NCI-H524 treated with DMSO at 0.1 percent for 48 hours (cell line): ENCODE measurements around the gene DENND1B.
"Not testable (repeated sequence)": the region's sequence is repeated elsewhere in the genome, so short reads cannot be mapped to it uniquely, and the experiment has no call there.

Source experiments
- DNase-seq: peaks from one replicate; lab custom pipeline; 2025; lab: John Stamatoyannopoulos, UW

Gene DENND1B

DNA sequence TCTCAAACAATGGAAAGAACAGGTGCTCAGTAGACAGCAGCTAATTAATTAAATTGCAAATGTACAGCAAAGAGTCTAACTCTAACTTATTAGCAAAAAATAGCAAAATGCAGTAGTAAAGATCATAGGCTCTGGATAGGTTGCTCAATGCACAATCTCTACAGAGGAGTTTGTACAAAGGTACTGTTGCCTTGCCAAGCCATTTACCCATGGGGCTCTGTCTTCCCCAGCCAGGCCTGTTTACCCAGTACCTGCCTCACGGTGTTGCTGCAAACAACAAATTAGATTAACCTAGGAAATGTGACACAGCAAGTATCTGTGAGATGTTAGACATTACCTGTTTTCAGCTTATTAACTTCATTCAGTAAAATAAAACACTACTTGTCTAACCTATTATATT is 222.0 kb downstream of the DENND1B start:
- no peak for DNase-seq

- no peak for DNase-seq
Observed at GRCh38 chr1:197546989-197547388, 228.3 kb downstream of the DENND1B start.

DNA sequence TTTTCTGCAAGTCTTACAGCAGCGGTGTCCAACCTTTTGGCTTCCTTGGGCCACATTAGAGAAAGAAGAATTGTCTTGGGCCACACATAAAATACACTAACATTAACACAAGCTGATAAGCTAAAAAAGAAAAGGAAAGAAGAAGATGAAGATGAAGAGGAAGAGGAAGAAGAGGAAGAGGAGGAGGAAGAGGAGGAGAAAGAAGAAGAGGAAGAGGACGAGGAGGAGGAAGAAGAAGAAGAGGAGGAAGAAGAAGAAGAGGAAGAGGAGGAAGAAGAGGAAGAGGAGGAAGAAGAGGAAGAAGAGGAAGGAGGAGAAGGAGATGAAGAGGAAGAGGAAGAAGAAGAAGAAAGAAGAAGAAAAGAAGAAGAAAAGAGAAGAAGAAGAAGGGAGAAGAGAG is 230.7 kb downstream of the DENND1B start:
- no peak for DNase-seq

- DNase-seq = no peak
Observed at GRCh38 chr1:197544130-197544529, 231.2 kb downstream of the DENND1B start.

GRCh38 chr1:197541411-197541810 is 233.9 kb downstream of the DENND1B start:
- DNase-seq = no peak

- no peak for DNase-seq
Observed at GRCh38 chr1:197526736-197527371, 248.4 kb downstream of the DENND1B start.

- no peak for DNase-seq
Observed at GRCh38 chr1:197521118-197521739, 254.1 kb downstream of the DENND1B start.

- DNase-seq = no peak
Observed at GRCh38 chr1:197519741-197520334, 255.4 kb downstream of the DENND1B start.

DNA sequence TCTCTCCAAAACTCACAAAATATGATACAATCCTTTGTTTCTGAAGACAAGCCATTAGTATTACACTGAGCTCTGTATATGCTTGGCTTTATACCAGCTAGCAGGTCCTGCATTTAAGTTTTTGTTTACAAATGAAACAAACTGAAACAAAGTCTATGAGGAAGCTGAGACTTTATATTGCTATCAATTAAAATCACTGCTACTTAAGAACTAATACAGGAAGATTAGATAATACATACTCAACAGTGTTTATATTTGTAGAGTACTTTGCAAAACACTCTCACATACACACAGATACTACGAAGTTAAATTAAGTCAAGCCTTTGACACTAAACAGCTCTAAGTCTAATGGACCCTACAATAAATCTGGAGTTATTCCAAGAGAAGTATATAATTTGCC is 259.9 kb downstream of the DENND1B start:
- no peak for DNase-seq

- no peak for DNase-seq
Observed at GRCh38 chr1:197510691-197511378, 264.4 kb downstream of the DENND1B start.

DNA sequence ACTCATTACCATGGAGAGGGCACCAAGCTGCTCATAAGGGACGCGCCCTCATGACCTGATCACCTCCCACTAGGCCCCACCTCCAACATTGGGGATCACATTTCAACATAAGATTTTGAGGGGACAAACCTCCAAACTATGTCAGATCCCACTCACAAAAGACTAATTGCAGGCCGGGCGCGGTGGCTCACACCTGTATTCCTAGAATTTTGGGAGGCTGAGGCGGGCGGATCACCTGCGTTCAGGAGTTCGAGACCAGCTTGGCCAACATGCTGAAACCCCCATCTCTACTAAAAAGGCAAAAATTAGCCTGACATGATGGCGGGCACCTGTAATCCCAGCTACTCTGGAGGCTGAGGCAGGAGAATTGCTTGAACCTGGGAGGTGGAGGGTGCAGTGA is 278.6 kb downstream of the DENND1B start:
- no peak for DNase-seq

- not testable (repeated sequence) for DNase-seq
Observed at GRCh38 chr1:197491505-197491904, 283.8 kb downstream of the DENND1B start.

GRCh38 chr1:197486946-197487345 is 288.3 kb downstream of the DENND1B start:
- DNase-seq = no peak

- DNase-seq = no peak
Observed at GRCh38 chr1:197485790-197486189, 289.5 kb downstream of the DENND1B start.

DNA sequence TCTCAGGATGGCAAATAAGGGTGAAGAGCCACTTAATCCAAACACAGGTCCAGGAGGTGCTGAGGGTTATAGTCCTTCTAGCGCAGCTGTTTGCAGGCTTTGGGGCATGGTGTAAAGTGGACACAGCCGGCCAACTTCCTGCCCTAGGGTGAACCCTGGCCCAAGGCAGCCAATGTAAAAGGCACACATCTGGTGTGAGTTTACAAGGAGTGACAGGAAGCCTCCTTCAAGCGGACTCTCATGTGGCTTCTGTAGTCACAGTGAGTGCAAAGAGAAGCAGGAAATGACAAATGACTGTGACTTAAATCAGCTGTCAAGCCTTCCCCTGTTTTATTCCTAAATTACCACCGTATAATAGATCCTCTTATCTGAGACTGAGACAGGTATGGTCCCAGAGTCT is 294.2 kb downstream of the DENND1B start:
- no peak for DNase-seq

DNA sequence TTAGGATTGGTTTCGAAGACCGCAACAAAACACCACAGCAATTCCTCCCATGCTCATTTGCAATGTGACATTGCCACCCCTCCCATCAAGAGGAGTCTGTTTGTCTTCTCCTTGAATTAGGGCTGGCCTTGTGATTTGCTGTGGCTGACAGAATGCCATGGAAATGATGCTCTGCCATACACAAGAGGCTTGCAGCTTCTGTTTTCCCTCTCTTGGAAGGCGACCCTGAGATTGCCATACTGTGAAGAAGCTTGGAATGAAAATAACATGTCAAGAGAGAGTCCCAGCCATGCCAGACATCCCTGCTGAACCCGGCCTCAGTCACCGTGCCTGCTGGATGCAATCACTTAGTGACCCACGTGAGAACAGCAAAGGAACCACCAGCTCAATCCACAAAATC is 294.8 kb downstream of the DENND1B start:
- no peak for DNase-seq

- no peak for DNase-seq
Observed at GRCh38 chr1:197472141-197472540, 303.1 kb downstream of the DENND1B start.

- peak; percentile 13 for DNase-seq
Observed at GRCh38 chr1:197471248-197471985, 303.9 kb downstream of the DENND1B start.

DNA sequence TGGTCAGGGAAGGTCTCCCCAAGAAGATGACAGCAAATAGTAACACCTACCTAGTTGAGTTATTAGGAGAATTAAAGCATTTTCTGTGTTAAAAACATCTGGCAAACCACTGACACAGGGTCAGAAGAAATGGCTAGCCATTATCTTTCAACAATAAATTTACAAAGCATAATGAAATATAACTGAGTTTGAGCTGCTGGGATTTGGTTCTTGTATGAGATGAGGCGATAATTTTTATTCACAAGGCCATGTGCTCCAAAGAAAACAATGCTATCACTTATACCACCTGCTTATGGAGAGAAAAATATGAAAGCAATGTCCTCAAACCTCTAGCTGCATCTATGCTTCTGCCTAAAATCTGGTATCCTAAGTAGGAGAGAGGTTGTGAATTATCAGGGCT is 304.9 kb downstream of the DENND1B start:
- DNase-seq = no peak

DNA sequence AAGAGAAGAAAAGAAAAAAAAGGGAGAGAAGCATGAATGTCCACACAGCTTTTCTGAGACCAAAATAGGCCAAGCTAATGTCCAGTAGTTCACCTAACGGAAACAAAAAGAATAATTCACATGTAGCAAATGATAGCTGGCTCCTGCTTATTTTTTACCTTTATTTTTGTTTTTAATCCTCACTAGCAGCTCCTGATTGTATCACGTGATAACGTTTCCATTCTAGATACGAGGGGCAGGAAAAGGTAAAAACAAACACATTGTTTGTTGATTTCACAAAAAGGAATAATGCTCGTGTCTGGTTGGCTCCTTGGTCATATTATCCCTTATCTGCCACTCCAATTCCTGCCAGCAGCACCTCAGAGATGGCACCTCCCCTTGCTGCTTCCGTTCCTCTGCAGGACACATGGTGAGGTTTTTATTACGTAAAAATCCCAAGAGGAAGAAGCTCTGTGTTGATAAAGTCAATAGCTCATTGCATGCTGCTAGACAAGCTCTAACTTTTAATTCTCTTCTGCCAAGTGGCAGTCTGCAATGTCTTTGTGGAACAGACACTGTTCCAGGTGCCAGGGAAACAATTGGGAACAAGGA is 305.6 kb downstream of the DENND1B start:
- no peak for DNase-seq

GRCh38 chr1:197468543-197469175 is 306.6 kb downstream of the DENND1B start:
- no peak for DNase-seq
